G401 (cell line): Measurements from ENCODE around the gene GALNT18. TPM values are rescaled to one million over a fixed set of nuclear protein-coding genes. Genes with fewer than 3 reads are reported as not detected.

Experiments used
- DNase-seq: peaks from one replicate; pipeline ENCODE4 v3.0.0-alpha.2; 2015; ENCODE audit warnings: low spot score
- in situ Hi-C: cut with HindIII; loops from 2 replicates; pipeline ENCODE4 v1.10.0; 2016; ENCODE audit warnings: low sequenced_read_pairs, mixed read lengths
- total RNA-seq: library from RNA; depleted of rRNA; stranded (reverse); fragments of >200 nt; shearing (Covaris generic); gene quantifications from 2 replicates; pipeline ENCODE4 v1.2.3, GENCODE V29; 2014

The GALNT18 gene
- total RNA-seq, 1 experiment from 2014 or later, result not detected

GRCh38 chr11:11574373-11575287 lies 47.2 kb downstream of the GALNT18 start:
- DNase-seq, result peak; percentile 18
- in situ Hi-C loops, result no loop called here

- in situ Hi-C loops, result no loop called here
- peak; percentile 35 for DNase-seq
Observed at GRCh38 chr11:11572386-11572785, 49.4 kb downstream of the GALNT18 start.

GRCh38 chr11:11571893-11572292 lies 49.9 kb downstream of the GALNT18 start:
- no peak for DNase-seq
- in situ Hi-C loops, result no loop called here

- no peak for DNase-seq
- in situ Hi-C loops, result no loop called here
Observed at GRCh38 chr11:11570823-11571222, 51.0 kb downstream of the GALNT18 start.

- DNase-seq, result peak; percentile 69
- in situ Hi-C loops, result no loop called here
Observed at GRCh38 chr11:11569936-11570491, 51.8 kb downstream of the GALNT18 start.

GRCh38 chr11:11568651-11569229 lies 53.1 kb downstream of the GALNT18 start:
- in situ Hi-C loops, result no loop called here
- DNase-seq, result no peak

- no peak for DNase-seq
- in situ Hi-C loops, result no loop called here
Observed at GRCh38 chr11:11567936-11568650, 53.7 kb downstream of the GALNT18 start.

- in situ Hi-C loops, result no loop called here
- no peak for DNase-seq
Observed at GRCh38 chr11:11565636-11566035, 56.2 kb downstream of the GALNT18 start.

GRCh38 chr11:11563200-11563975 lies 58.4 kb downstream of the GALNT18 start:
- in situ Hi-C loops, result no loop called here
- DNase-seq, result peak; percentile 48

GRCh38 chr11:11561991-11562390 lies 59.8 kb downstream of the GALNT18 start:
- in situ Hi-C loops, result no loop called here
- no peak for DNase-seq

- in situ Hi-C loops, result no loop called here
- no peak for DNase-seq
Observed at GRCh38 chr11:11558826-11559225, 63.0 kb downstream of the GALNT18 start.

GRCh38 chr11:11558396-11558795 lies 63.4 kb downstream of the GALNT18 start:
- in situ Hi-C loops, result no loop called here

GRCh38 chr11:11555208-11555607 lies 66.6 kb downstream of the GALNT18 start:
- in situ Hi-C loops, result no loop called here
- DNase-seq, result peak; percentile 78

More at GRCh38 chr11:11558396-11558795, 63.4 kb downstream of the GALNT18 start:
- no peak for DNase-seq

- no peak for DNase-seq
- in situ Hi-C loops, result no loop called here
Observed at GRCh38 chr11:11553573-11553972, 68.2 kb downstream of the GALNT18 start.

GRCh38 chr11:11552529-11553087 lies 69.2 kb downstream of the GALNT18 start:
- in situ Hi-C loops, result no loop called here
- no peak for DNase-seq

GRCh38 chr11:11550534-11550933 lies 71.3 kb downstream of the GALNT18 start:
- in situ Hi-C loops, result no loop called here
- DNase-seq, result no peak

GRCh38 chr11:11545285-11546275 lies 76.2 kb downstream of the GALNT18 start:
- no peak for DNase-seq
- in situ Hi-C loops, result no loop called here
